GM12873 (cell line): ENCODE results near the gene GTF2E1.
A peak's percentile ranks its signal among the peaks of the same experiment; 100 is the strongest.

Experiments used
- TF ChIP-seq, protein P1 (sequence below): IDR thresholded peaks from 2 replicates; pipeline ENCODE4 v1.5.1; 2012; ENCODE audit warnings: low read depth, mild to moderate bottlenecking, moderate library complexity, low read length, control low read depth; ENCODE audit not compliant: insufficient read depth; ENCODE audit errors: missing control alignments

Gene GTF2E1

DNA sequence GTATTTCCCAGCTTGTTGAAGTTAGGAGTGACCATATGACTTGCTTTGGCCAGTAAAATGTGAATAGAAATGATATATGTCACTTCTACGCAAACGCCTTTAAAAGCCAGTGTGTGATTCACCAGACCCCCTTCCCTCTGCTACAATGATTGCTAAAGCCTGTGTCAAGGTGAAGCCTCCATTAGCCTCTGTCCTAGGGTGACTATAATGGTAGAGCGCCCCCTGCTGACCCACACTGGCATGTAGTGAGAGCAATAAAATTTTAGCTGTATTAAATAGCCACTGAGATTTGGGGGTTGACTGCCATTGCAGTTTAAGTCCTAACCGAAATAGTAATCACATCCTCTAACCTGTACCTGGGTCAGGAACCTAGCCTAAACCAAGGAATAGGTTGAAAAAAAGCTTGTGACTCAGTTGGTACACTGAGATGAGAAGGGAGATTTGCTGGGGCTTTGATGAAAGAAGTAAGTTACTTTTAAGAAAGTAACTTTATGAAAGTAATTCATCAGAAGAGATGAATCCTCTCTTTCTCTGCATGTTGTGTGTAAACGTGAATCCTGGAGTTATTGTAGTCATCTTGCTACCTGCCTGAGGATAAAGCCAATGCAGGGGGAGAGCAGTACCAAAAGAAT lies 52.6 kb downstream of the GTF2E1 start:
- TF ChIP-seq, protein P1, sequence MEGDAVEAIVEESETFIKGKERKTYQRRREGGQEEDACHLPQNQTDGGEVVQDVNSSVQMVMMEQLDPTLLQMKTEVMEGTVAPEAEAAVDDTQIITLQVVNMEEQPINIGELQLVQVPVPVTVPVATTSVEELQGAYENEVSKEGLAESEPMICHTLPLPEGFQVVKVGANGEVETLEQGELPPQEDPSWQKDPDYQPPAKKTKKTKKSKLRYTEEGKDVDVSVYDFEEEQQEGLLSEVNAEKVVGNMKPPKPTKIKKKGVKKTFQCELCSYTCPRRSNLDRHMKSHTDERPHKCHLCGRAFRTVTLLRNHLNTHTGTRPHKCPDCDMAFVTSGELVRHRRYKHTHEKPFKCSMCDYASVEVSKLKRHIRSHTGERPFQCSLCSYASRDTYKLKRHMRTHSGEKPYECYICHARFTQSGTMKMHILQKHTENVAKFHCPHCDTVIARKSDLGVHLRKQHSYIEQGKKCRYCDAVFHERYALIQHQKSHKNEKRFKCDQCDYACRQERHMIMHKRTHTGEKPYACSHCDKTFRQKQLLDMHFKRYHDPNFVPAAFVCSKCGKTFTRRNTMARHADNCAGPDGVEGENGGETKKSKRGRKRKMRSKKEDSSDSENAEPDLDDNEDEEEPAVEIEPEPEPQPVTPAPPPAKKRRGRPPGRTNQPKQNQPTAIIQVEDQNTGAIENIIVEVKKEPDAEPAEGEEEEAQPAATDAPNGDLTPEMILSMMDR: peak; percentile 85

GRCh38 chr3:120795959-120796358 lies 53.4 kb downstream of the GTF2E1 start:
- TF ChIP-seq, protein P1: no peak

DNA sequence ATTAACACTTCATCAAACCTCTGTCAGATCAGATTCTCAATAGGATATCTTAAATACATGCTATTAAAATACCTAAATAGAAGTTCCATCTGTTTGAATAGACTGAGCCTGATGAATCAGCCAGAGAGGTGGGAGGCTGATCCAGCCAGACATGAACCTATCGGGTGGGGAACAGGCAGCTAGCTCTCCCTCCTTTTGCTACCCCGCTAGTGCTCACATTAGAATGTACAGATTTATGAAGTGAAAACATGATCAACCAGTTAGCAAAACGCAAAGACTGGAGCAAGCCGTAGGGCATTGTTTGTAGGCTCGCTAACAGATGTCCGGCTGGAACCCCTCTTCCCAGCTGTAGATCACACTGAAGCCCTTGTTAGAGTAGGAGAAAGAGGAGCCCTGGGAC lies 54.4 kb downstream of the GTF2E1 start:
- TF ChIP-seq, protein P1: no peak

GRCh38 chr3:120797857-120798256 lies 55.3 kb downstream of the GTF2E1 start:
- TF ChIP-seq, protein P1: no peak

DNA sequence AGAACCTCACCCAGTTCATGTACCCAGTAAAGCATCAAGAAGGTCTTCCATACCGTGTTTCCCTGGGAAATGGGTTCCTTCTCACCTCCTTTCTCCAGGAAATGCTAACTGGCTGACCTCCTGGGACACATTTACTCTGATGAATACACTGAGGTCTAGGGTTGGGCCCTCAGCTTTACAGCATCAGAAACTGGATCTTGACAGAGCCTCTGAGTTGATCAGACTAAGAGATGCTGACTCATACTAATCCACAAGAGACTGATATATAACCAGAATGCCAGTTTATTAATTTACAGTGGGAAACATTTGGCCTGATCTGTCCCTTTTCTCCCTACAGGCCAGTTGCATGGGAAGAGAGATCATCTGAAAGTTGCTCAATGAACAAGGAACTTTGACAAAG lies 55.8 kb downstream of the GTF2E1 start:
- TF ChIP-seq, protein P1: no peak

DNA sequence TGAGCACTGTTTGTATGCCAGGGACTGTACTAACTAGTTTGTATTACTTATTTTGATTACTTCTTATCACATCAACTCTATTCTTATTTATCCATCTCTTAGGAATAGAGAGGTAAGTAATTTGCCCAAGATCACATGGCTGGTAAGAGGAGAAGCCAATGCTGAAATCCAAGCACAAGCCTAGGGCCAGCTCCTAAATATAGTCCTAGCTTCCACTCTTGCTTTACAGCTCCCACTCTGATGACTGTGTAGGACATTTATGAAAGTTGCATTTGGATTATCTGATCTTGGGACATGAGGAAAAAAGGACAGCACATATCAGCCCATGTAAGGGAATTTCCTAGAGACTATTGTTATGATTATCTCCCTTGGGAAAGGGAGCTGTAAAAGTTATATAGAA lies 58.1 kb downstream of the GTF2E1 start:
- TF ChIP-seq, protein P1: no peak

DNA sequence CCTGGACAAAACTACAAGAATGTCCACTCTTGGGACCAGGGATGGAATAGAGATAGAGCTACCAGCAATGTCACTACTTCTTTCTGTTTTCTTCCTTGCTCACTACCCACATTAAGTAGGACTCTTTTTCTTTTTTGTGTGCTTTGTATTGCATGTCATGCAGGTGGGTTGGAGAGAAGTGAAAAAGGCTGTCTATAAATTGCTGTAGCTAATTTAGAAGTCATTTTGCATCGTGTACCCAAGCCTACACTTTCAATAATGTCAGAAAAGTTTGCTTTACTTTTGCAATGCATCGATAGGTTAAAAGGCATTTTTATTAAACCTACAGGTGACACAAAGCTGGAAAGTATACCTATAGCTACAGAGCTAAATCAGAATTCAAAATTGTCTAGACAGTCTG lies 58.9 kb downstream of the GTF2E1 start:
- TF ChIP-seq, protein P1: no peak

DNA sequence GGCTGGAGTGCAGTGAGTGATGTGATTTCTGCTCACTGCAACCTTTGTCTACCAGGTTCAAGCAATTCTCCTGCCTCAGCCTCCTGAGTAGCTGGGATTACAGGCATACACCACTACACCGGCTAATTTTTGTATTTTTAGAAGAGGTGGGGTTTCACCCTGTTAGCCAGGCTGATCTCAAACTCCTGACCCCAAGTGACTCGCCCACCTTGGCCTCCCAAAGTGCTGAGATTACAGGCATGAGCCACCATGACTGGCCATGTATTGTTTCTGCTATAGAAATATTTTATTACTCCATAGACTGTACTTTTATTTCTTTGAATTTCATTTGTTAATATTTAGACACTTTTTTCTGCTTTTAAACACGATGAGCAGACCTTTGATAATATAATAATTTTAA lies 60.4 kb downstream of the GTF2E1 start:
- TF ChIP-seq, protein P1: no peak
